ENCODE results near the gene ASTN2.

DNA sequence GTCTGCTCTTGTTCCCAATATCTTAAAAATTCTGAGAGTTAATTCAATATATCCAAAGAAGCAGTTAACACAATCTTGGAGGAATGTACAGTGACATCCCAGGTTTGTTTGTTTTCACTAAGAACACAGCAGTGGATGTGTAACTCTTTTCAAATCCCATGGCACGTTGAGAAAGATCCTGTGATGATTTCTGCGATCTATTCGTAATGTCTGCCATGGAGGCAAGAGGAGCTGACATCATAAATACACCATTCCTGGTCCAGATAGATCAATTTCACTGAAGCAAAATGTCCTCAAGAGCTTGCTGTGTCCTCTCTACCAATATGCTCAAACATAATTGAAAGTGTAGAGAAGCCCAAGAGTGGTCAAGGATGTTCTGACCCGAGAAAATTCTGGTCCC lies 980.5 kb downstream of the ASTN2 start:
- TF ChIP-seq, protein P1, sequence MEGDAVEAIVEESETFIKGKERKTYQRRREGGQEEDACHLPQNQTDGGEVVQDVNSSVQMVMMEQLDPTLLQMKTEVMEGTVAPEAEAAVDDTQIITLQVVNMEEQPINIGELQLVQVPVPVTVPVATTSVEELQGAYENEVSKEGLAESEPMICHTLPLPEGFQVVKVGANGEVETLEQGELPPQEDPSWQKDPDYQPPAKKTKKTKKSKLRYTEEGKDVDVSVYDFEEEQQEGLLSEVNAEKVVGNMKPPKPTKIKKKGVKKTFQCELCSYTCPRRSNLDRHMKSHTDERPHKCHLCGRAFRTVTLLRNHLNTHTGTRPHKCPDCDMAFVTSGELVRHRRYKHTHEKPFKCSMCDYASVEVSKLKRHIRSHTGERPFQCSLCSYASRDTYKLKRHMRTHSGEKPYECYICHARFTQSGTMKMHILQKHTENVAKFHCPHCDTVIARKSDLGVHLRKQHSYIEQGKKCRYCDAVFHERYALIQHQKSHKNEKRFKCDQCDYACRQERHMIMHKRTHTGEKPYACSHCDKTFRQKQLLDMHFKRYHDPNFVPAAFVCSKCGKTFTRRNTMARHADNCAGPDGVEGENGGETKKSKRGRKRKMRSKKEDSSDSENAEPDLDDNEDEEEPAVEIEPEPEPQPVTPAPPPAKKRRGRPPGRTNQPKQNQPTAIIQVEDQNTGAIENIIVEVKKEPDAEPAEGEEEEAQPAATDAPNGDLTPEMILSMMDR (conservative IDR thresholded peaks at IDR 0.05) = no peak
- TF ChIP-seq ZFX (IDR thresholded peaks at IDR 0.05) = no peak
